Measurements from ENCODE around the gene MC1R. TPM values are rescaled to one million over a fixed set of nuclear protein-coding genes. Genes with fewer than 3 reads are reported as not detected.
"Not testable (repeated sequence)": the region's sequence is repeated elsewhere in the genome, so short reads cannot be mapped to it uniquely, and the experiment has no call there.

Gene MC1R
- polyA plus RNA-seq, 4 donors: 3.4 to 8.3 (median 4.7) TPM

- peaks cover 0 to 74% (median 1%) of the 10 kb centered on the region in 3 donors for H3K27me3 ChIP-seq (ENCODE audit: control insufficient read depth in 3 of 3, insufficient read depth in 3 of 3, low read length in 3 of 3)
- H3K4me3 ChIP-seq (ENCODE audit: low read depth in 1 of 3, low read length in 3 of 3): peak overlapping the region; percentile 28 to 56 (median 34)
- no peak for FAIRE-seq
Measured at GRCh38 chr16:89923640-89924296, 5.1 kb downstream of the MC1R start.

GRCh38 chr16:89924297-89924924, 5.7 kb downstream of the MC1R start:
- WGBS, 3 donors: 2 to 3% (median 2%) methylated on average over 11 to 14 of the region's 14 CpGs
- DNase-seq (peak in 1 of 2 donors; percentile 50), FAIRE-seq (no peak)
- H3K27ac ChIP-seq (ENCODE audit: low read depth in 1 of 3, low read length in 2 of 3): no peak overlapping the region
- H3K27me3 ChIP-seq (ENCODE audit: control insufficient read depth in 3 of 3, insufficient read depth in 3 of 3, low read length in 3 of 3): peaks cover 0 to 67% (median 1%) of the 10 kb centered on the region in 3 donors
- H3K9me3 ChIP-seq (ENCODE audit: control insufficient read depth in 2 of 2, insufficient read depth in 1 of 2, low read depth in 1 of 2, low read length in 1 of 2): no peaks in the 10 kb centered on the region
- peaks cover 2 to 29% (median 17%) of the 10 kb centered on the region in 3 donors for H3K4me1 ChIP-seq (ENCODE audit: control insufficient read depth in 3 of 3, insufficient read depth in 2 of 3, low read depth in 1 of 3, low read length in 2 of 3)
- no peaks in the 10 kb centered on the region for H3K36me3 ChIP-seq (ENCODE audit: control insufficient read depth in 3 of 3, insufficient read depth in 2 of 3, low read depth in 1 of 3, low read length in 3 of 3)
- H3K4me3 ChIP-seq (ENCODE audit: low read depth in 1 of 3, low read length in 3 of 3): peak overlapping the region in 1 of 3 donors; percentile 28

More at GRCh38 chr16:89923640-89924296, 5.1 kb downstream of the MC1R start:
- H3K4me1 ChIP-seq (ENCODE audit: control insufficient read depth in 3 of 3, insufficient read depth in 2 of 3, low read depth in 1 of 3, low read length in 2 of 3): peaks cover 2 to 32% (median 17%) of the 10 kb centered on the region in 3 donors
- H3K9me3 ChIP-seq (ENCODE audit: control insufficient read depth in 2 of 2, insufficient read depth in 1 of 2, low read depth in 1 of 2, low read length in 1 of 2): no peaks in the 10 kb centered on the region
- no peak for DNase-seq
- WGBS, 3 donors: 2 to 4% (median 2%) methylated on average over 23 to 41 of the region's 41 CpGs
- no peak overlapping the region for H3K27ac ChIP-seq (ENCODE audit: low read depth in 1 of 3, low read length in 2 of 3)
- no peaks in the 10 kb centered on the region for H3K36me3 ChIP-seq (ENCODE audit: control insufficient read depth in 3 of 3, insufficient read depth in 2 of 3, low read depth in 1 of 3, low read length in 3 of 3)

GRCh38 chr16:89924925-89925307, 6.3 kb downstream of the MC1R start:
- FAIRE-seq (no peak), DNase-seq (no peak)
- Histone ChIP-seq H3K9me3 (ENCODE audit: control insufficient read depth in 2 of 2, insufficient read depth in 1 of 2, low read depth in 1 of 2, low read length in 1 of 2) (no peaks in the 10 kb centered on the region), H3K4me1 (ENCODE audit: control insufficient read depth in 3 of 3, insufficient read depth in 2 of 3, low read depth in 1 of 3, low read length in 2 of 3) (peaks cover 2 to 29% (median 17%) of the 10 kb centered on the region in 3 donors), H3K27me3 (ENCODE audit: control insufficient read depth in 3 of 3, insufficient read depth in 3 of 3, low read length in 3 of 3) (peaks cover 0 to 62% (median 1%) of the 10 kb centered on the region in 3 donors), H3K27ac (ENCODE audit: low read depth in 1 of 3, low read length in 2 of 3) (no peak overlapping the region), H3K36me3 (ENCODE audit: control insufficient read depth in 3 of 3, insufficient read depth in 2 of 3, low read depth in 1 of 3, low read length in 3 of 3) (no peaks in the 10 kb centered on the region), H3K4me3 (ENCODE audit: low read depth in 1 of 3, low read length in 3 of 3) (no peak overlapping the region)
- 23 to 28% (median 26%) methylated on average over 3 to 4 of the region's 4 CpGs for WGBS, 3 donors

GRCh38 chr16:89925596-89926079, 7.0 kb downstream of the MC1R start:
- FAIRE-seq: no peak
- Histone ChIP-seq H3K4me3 (ENCODE audit: low read depth in 1 of 3, low read length in 3 of 3) (peak overlapping the region; percentile 27 to 51 (median 32)), H3K9me3 (ENCODE audit: control insufficient read depth in 2 of 2, insufficient read depth in 1 of 2, low read depth in 1 of 2, low read length in 1 of 2) (no peaks in the 10 kb centered on the region), H3K36me3 (ENCODE audit: control insufficient read depth in 3 of 3, insufficient read depth in 2 of 3, low read depth in 1 of 3, low read length in 3 of 3) (no peaks in the 10 kb centered on the region), H3K4me1 (ENCODE audit: control insufficient read depth in 3 of 3, insufficient read depth in 2 of 3, low read depth in 1 of 3, low read length in 2 of 3) (peaks cover 2 to 29% (median 17%) of the 10 kb centered on the region in 3 donors), H3K27me3 (ENCODE audit: control insufficient read depth in 3 of 3, insufficient read depth in 3 of 3, low read length in 3 of 3) (peaks cover 0 to 55% (median 1%) of the 10 kb centered on the region in 3 donors), H3K27ac (ENCODE audit: low read depth in 1 of 3, low read length in 2 of 3) (no peak overlapping the region)
- WGBS, 3 donors: 1 to 2% (median 1%) methylated on average over 25 to 42 of the region's 42 CpGs
- DNase-seq: no peak

GRCh38 chr16:89931305-89931896, 12.7 kb downstream of the MC1R start:
- H3K4me3 ChIP-seq (ENCODE audit: low read depth in 1 of 3, low read length in 3 of 3): no peak overlapping the region
- H3K27ac ChIP-seq (ENCODE audit: low read depth in 1 of 3, low read length in 2 of 3): no peak overlapping the region
- H3K36me3 ChIP-seq (ENCODE audit: control insufficient read depth in 3 of 3, insufficient read depth in 2 of 3, low read depth in 1 of 3, low read length in 3 of 3): peaks cover 0 to 2% (median 0%) of the 10 kb centered on the region in 3 donors
- no peak for FAIRE-seq
- no peaks in the 10 kb centered on the region for H3K9me3 ChIP-seq (ENCODE audit: control insufficient read depth in 2 of 2, insufficient read depth in 1 of 2, low read depth in 1 of 2, low read length in 1 of 2)
- WGBS, 3 donors: 68 to 77% (median 70%) methylated on average over 16 of the region's 16 CpGs
- no peaks in the 10 kb centered on the region for H3K4me1 ChIP-seq (ENCODE audit: control insufficient read depth in 3 of 3, insufficient read depth in 2 of 3, low read depth in 1 of 3, low read length in 2 of 3)
- H3K27me3 ChIP-seq (ENCODE audit: control insufficient read depth in 3 of 3, insufficient read depth in 3 of 3, low read length in 3 of 3): peaks cover 0 to 1% (median 0%) of the 10 kb centered on the region in 3 donors
- no peak for DNase-seq

GRCh38 chr16:89931964-89932363, 13.3 kb downstream of the MC1R start:
- Histone ChIP-seq H3K27me3 (ENCODE audit: control insufficient read depth in 3 of 3, insufficient read depth in 3 of 3, low read length in 3 of 3) (no peaks in the 10 kb centered on the region), H3K9me3 (ENCODE audit: control insufficient read depth in 2 of 2, insufficient read depth in 1 of 2, low read depth in 1 of 2, low read length in 1 of 2) (no peaks in the 10 kb centered on the region), H3K4me1 (ENCODE audit: control insufficient read depth in 3 of 3, insufficient read depth in 2 of 3, low read depth in 1 of 3, low read length in 2 of 3) (no peaks in the 10 kb centered on the region), H3K4me3 (ENCODE audit: low read depth in 1 of 3, low read length in 3 of 3) (no peak overlapping the region), H3K27ac (ENCODE audit: low read depth in 1 of 3, low read length in 2 of 3) (no peak overlapping the region), H3K36me3 (ENCODE audit: control insufficient read depth in 3 of 3, insufficient read depth in 2 of 3, low read depth in 1 of 3, low read length in 3 of 3) (peaks cover 0 to 2% (median 0%) of the 10 kb centered on the region in 3 donors)
- DNase-seq: no peak
- 78 to 86% (median 81%) methylated on average over 6 of the region's 6 CpGs for WGBS, 3 donors
- no peak for FAIRE-seq

- not testable (repeated sequence) for H3K9me3 ChIP-seq (ENCODE audit: control insufficient read depth in 2 of 2, insufficient read depth in 1 of 2, low read depth in 1 of 2, low read length in 1 of 2); H3K4me1 ChIP-seq (ENCODE audit: control insufficient read depth in 3 of 3, insufficient read depth in 2 of 3, low read depth in 1 of 3, low read length in 2 of 3); H3K36me3 ChIP-seq (ENCODE audit: control insufficient read depth in 3 of 3, insufficient read depth in 2 of 3, low read depth in 1 of 3, low read length in 3 of 3); DNase-seq; FAIRE-seq; H3K4me3 ChIP-seq (ENCODE audit: low read depth in 1 of 3, low read length in 3 of 3); H3K27ac ChIP-seq (ENCODE audit: low read depth in 1 of 3, low read length in 2 of 3); H3K27me3 ChIP-seq (ENCODE audit: control insufficient read depth in 3 of 3, insufficient read depth in 3 of 3, low read length in 3 of 3)
- 94 to 97% (median 94%) methylated on average over 11 to 29 of the region's 29 CpGs for WGBS, 3 donors
Measured at GRCh38 chr16:89934019-89934418, 15.4 kb downstream of the MC1R start.

Data from small intestine (tissue), 7 donors.